Keratinocyte (primary cell): Measurements from ENCODE around the gene NOTCH1. TPM values are rescaled to one million over a fixed set of nuclear protein-coding genes. Genes with fewer than 3 reads are reported as not detected.

Source experiments
- DNase-seq: peaks from one replicate; pipeline ENCODE4 v3.0.0-alpha.2; 2011; ENCODE audit warnings: low read depth, missing footprints, low spot score
- FAIRE-seq: peaks from 2 replicates; lab custom pipeline; 2011; peaks lifted over from hg19 to GRCh38; lab: Jason Lieb, UNC
- H2AFZ ChIP-seq: 2 replicates; pipeline ENCODE4 v1.6.0; 2012; ENCODE audit warnings: low read length, control low read depth, inconsistent platforms; ENCODE audit not compliant: control insufficient read depth
- H3K27ac ChIP-seq: 2 replicates; pipeline ENCODE4 v1.5.1; 2011; ENCODE audit warnings: low read length; ENCODE audit not compliant: control insufficient read depth, insufficient read depth
- H3K27me3 ChIP-seq: 3 replicates; pipeline ENCODE4 v1.6.0; 2011; ENCODE audit warnings: low read length; ENCODE audit not compliant: control insufficient read depth, insufficient read depth; ENCODE audit errors: extremely low read depth
- H3K36me3 ChIP-seq, 2 experiments: 2 replicates in 1 of 2; 3 replicates in 1 of 2; pipeline ENCODE4 v1.5.1; 2011; ENCODE audit warnings: low read length in 2 of 2, mild to moderate bottlenecking in 1 of 2; ENCODE audit not compliant: control insufficient read depth in 2 of 2, insufficient read depth in 2 of 2; ENCODE audit errors: extremely low read depth in 1 of 2
- H3K4me1 ChIP-seq: 3 replicates; pipeline ENCODE4 v1.5.1; 2011; ENCODE audit warnings: low read length; ENCODE audit not compliant: control insufficient read depth, insufficient read depth; ENCODE audit errors: extremely low read depth
- H3K4me2 ChIP-seq: 3 replicates; pipeline ENCODE4 v1.6.0; 2011; ENCODE audit warnings: low read depth, low read length; ENCODE audit not compliant: control insufficient read depth, insufficient read depth; ENCODE audit errors: extremely low read depth
- H3K4me3 ChIP-seq, 3 experiments: fragments of 200-600 bp in 1 of 3; sonication (generic) in 1 of 3; 2 replicates in 2 of 3; 3 replicates in 1 of 3; pipeline ENCODE4 v1.5.1; 2011 to 2016; ENCODE audit warnings: low read length in 3 of 3, mild to moderate bottlenecking in 3 of 3, control low read depth in 2 of 3, inconsistent platforms in 1 of 3, low read depth in 1 of 3, mixed read lengths in 1 of 3, mixed run types in 1 of 3, moderate library complexity in 1 of 3; ENCODE audit not compliant: control insufficient read depth in 2 of 3, insufficient read depth in 2 of 3; ENCODE audit errors: extremely low read depth in 1 of 3
- H3K79me2 ChIP-seq: 2 replicates; pipeline ENCODE4 v1.6.0; 2012; ENCODE audit warnings: low read length; ENCODE audit not compliant: control insufficient read depth, insufficient read depth
- H3K9ac ChIP-seq: 3 replicates; pipeline ENCODE4 v1.6.0; 2011; ENCODE audit warnings: low read length; ENCODE audit not compliant: control insufficient read depth, insufficient read depth; ENCODE audit errors: extremely low read depth
- H3K9me1 ChIP-seq: 3 replicates; pipeline ENCODE4 v1.6.0; 2011; ENCODE audit warnings: low read length; ENCODE audit not compliant: control insufficient read depth, insufficient read depth; ENCODE audit errors: extremely low read depth
- H3K9me3 ChIP-seq: 2 replicates; pipeline ENCODE4 v1.5.1; 2012; ENCODE audit warnings: low read depth, low read length; ENCODE audit not compliant: control insufficient read depth
- H4K20me1 ChIP-seq: 3 replicates; pipeline ENCODE4 v1.6.0; 2011; ENCODE audit warnings: low read length; ENCODE audit not compliant: control insufficient read depth, insufficient read depth; ENCODE audit errors: extremely low read depth
- CTCF ChIP-seq, 3 experiments: IDR thresholded peaks in 1 of 3; conservative IDR thresholded peaks in 1 of 3; optimal IDR thresholded peaks in 1 of 3; 2 replicates in 2 of 3; 3 replicates in 1 of 3; pipeline versions ENCODE3 to v1.5.1; 2011; ENCODE audit warnings: low read length in 3 of 3, mild to moderate bottlenecking in 3 of 3, moderate library complexity in 2 of 3, control low read depth in 1 of 3, inconsistent platforms in 1 of 3; ENCODE audit not compliant: insufficient read depth in 2 of 3; ENCODE audit errors: extremely low read depth in 1 of 3
- EZH2 ChIP-seq: IDR thresholded peaks from one replicate; pipeline ENCODE4 v1.6.1; 2012; ENCODE audit warnings: inconsistent platforms, mild to moderate bottlenecking, low read length, moderate library complexity
- dilution Hi-C: fragments of 300-500 bp; cut with MboI; formaldehyde crosslinking; loops from one replicate; pipeline ENCODE4 v1.7.0; 2020; ENCODE audit warnings: low sequenced_read_pairs; ENCODE audit not compliant: extremely low pct_ligation_motif_present
- polyA plus RNA-seq, 5 experiments: library from polyadenylated mRNA; depleted of rRNA in 3 of 5; stranded (reverse) in 3 of 5; stranded (forward) in 1 of 5; unstranded in 1 of 5; fragments of >200 nt; gene quantifications; 1 replicate in 1 of 5; 2 replicates in 3 of 5; 3 replicates in 1 of 5; pipeline versions ENCODE4 v1.2.1 to v1.2.3, GENCODE V29; 2011 to 2012; ENCODE audit warnings: missing spikeins in 2 of 5, low read depth in 1 of 5, low replicate concordance in 1 of 5

NOTCH1 gene
- polyA plus RNA-seq, 1 donor (not counting 4 experiments of a cell fraction or from before 2014, with no cell fraction given) = 6.1 TPM

DNA sequence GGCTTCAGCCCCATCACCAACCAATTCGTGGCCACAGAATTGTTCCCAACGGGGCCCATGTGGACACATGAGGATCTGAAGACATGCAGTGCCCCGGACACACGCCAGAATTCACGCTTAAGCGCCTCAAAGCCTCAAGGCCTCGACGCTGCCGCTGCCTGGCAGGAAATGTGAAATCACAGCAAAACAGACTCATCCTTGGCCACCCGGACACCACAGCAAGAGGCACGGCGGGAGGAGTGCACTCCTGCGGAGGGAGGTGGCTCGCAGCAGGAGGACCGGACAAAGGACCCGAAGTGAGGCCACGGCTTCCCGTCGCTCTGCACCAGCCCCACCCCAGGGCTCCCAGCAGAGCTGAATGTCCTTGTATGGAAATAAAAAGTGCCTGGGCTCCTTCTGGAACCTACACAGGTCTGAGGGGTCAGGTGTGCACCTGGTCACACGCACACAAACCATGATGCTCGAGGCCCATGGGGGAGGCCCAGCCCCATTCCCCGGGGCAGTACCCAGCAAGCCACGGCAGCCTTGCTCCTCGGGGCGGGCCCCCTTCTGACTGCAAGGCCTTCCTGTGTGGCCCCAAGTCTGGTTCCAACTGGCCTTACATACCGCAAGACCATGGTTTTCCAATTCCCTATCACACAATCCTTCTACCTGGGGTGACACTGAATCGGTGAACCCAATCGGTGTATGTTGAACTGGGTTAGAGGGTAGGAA lies 73.1 kb downstream of the NOTCH1 start:
- H3K36me3 ChIP-seq = peaks cover 64 to 72% of the 10 kb centered on the region in 2 experiments
- H2AFZ ChIP-seq = no peak overlapping the region
- H3K79me2 ChIP-seq = peaks cover 78% of the 10 kb centered on the region
- no peaks in the 10 kb centered on the region for H3K27me3 ChIP-seq
- H3K4me1 ChIP-seq = no peaks in the 10 kb centered on the region
- dilution Hi-C loops = no loop called here
- H3K27ac ChIP-seq = no peak overlapping the region
- FAIRE-seq (no peak), DNase-seq (no peak)
- no peaks in the 10 kb centered on the region for H3K9me3 ChIP-seq
- H3K4me3 ChIP-seq = no peak overlapping the region
- H3K9me1 ChIP-seq = no peaks in the 10 kb centered on the region
- TF ChIP-seq EZH2 = no peak
- TF ChIP-seq CTCF (optimal IDR thresholded peaks at IDR 0.05 in 1 of 3, IDR thresholded peaks at IDR 0.05 in 1 of 3, conservative IDR thresholded peaks at IDR 0.05 in 1 of 3; ENCODE audit: extremely low read depth in 1 of 3, insufficient read depth in 2 of 3, low read length in 3 of 3) = no peak
- H3K4me2 ChIP-seq = no peak overlapping the region
- H4K20me1 ChIP-seq = peaks cover 25% of the 10 kb centered on the region
- no peak overlapping the region for H3K9ac ChIP-seq

DNA sequence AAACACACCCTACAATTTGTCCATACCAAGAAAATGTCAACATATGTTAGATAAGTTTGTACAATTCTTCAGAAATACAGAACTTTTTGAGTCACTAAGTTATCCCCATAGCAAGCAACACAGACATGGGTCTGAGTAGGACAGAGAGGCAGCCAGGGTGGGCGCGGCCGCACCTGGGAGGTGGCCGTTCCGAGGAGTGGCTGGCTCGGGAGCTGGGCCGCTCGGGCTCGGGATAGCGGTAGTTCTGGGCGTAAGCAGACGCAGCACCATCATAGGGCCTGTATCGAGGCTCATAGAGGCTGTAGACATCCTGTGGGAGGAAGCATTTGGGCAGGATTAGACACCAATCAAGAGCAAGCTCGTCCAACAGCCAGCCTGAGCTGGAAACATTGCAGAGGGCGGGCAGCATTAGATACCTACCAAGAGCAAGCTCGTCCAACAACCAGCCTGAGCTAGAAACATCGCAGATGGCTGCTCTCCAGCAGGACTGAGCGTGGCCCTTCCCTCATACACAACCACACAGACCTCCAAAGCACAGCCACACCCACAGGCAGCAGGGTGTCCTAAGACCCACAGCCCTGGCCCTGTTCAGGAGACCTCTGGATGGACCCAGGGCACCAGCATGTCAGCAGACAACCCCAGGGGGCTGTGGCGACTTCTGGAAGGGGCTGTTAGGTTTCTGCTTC lies 73.9 kb downstream of the NOTCH1 start:
- no peak for DNase-seq
- FAIRE-seq = no peak
- TF ChIP-seq EZH2 (no peak), CTCF (optimal IDR thresholded peaks at IDR 0.05 in 1 of 3, IDR thresholded peaks at IDR 0.05 in 1 of 3, conservative IDR thresholded peaks at IDR 0.05 in 1 of 3; ENCODE audit: extremely low read depth in 1 of 3, insufficient read depth in 2 of 3, low read length in 3 of 3) (no peak)
- no peak overlapping the region for H3K27ac ChIP-seq
- H2AFZ ChIP-seq = no peak overlapping the region
- H4K20me1 ChIP-seq = peaks cover 27% of the 10 kb centered on the region
- H3K79me2 ChIP-seq = peaks cover 71% of the 10 kb centered on the region
- H3K36me3 ChIP-seq = peaks cover 59 to 72% of the 10 kb centered on the region in 2 experiments
- no peak overlapping the region for H3K4me3 ChIP-seq
- dilution Hi-C loops = no loop called here
- H3K4me1 ChIP-seq = no peaks in the 10 kb centered on the region
- no peaks in the 10 kb centered on the region for H3K9me3 ChIP-seq
- H3K4me2 ChIP-seq = no peak overlapping the region
- H3K9me1 ChIP-seq = no peaks in the 10 kb centered on the region
- H3K27me3 ChIP-seq = no peaks in the 10 kb centered on the region
- no peak overlapping the region for H3K9ac ChIP-seq
